Measurements from ENCODE around the gene KAT7. TPM values are rescaled to one million over a fixed set of nuclear protein-coding genes. Genes with fewer than 3 reads are reported as not detected.

The KAT7 gene
- polyA plus RNA-seq, 3 donors = 17.5 to 28.1 (median 18.1) TPM

- no peak overlapping the region for H3K4me3 ChIP-seq (replicated peaks in 1 of 3; ENCODE audit: low read depth in 2 of 3, low read length in 3 of 3)
- peaks cover 8 to 21% of the 10 kb centered on the region in 2 donors for H3K36me3 ChIP-seq (replicated peaks in 1 of 2; ENCODE audit: control insufficient read depth in 1 of 2, insufficient read depth in 2 of 2, low read length in 2 of 2)
- no peak overlapping the region for H2AFZ ChIP-seq (ENCODE audit: insufficient read depth, low read depth, low read length, poor library complexity, severe bottlenecking)
These were observed 56.8 kb downstream of the KAT7 start for GRCh38 chr17:49845321-49845720.

DNA sequence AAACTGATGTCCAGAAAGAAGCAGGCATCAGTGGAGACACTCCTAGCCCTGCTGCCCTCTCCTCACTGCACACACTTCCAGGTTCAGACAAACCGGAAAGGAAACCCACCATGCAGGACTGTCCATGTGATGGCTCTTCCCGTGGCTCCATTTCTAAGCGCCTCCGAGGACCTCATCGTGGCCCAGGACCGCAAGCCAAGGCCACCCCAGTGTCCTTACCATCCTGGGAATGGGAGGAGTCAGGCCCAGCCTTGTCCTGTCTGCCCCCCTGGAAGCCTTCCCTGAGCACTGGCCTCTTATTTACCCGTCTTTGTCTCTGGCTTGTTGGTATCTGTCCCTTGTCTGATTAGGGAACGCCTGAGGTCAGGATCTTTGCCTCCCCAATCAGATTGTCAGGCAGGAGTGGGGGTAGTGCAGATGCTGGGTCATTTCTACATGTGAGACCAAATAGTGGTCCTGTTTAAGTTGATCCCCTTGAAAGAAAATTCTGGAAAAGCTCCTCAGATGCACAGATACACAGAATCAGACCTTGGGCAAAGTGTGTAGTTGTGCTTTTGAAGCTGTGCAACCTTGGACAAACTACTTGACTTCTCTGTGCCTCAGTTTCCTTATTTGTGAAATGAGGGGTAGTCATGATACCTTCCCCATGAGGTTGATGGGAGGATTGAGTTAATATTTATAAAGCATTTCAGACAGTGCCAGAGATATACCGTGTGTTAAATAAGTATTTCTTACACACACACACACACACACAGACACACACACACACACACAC lies 58.6 kb downstream of the KAT7 start:
- H3K4me3 Mint-ChIP-seq = peak overlapping the region in 1 of 2 donors; percentile 24

More at GRCh38 chr17:49845321-49845720, 56.8 kb downstream of the KAT7 start:
- peak overlapping the region in 2 of 7 donors; percentile 54 to 58 for H3K27ac Mint-ChIP-seq
- no CpG with 5 or more reads among the region's 3 CpGs for WGBS (ENCODE audit: insufficient coverage)
- TF ChIP-seq, protein P1, sequence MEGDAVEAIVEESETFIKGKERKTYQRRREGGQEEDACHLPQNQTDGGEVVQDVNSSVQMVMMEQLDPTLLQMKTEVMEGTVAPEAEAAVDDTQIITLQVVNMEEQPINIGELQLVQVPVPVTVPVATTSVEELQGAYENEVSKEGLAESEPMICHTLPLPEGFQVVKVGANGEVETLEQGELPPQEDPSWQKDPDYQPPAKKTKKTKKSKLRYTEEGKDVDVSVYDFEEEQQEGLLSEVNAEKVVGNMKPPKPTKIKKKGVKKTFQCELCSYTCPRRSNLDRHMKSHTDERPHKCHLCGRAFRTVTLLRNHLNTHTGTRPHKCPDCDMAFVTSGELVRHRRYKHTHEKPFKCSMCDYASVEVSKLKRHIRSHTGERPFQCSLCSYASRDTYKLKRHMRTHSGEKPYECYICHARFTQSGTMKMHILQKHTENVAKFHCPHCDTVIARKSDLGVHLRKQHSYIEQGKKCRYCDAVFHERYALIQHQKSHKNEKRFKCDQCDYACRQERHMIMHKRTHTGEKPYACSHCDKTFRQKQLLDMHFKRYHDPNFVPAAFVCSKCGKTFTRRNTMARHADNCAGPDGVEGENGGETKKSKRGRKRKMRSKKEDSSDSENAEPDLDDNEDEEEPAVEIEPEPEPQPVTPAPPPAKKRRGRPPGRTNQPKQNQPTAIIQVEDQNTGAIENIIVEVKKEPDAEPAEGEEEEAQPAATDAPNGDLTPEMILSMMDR (IDR thresholded peaks at IDR 0.05) = no peak
- no peak overlapping the region for H3K4me3 Mint-ChIP-seq
- no peaks in the 10 kb centered on the region for H3K9me3 Mint-ChIP-seq
- peaks cover 3 to 7% (median 6%) of the 10 kb centered on the region in 3 donors for H3K27me3 Mint-ChIP-seq (ENCODE audit: low read depth in 3 of 3)
- H3K27me3 ChIP-seq (ENCODE audit: control insufficient read depth in 2 of 2, insufficient read depth in 2 of 2, low read length in 2 of 2) = no peaks in the 10 kb centered on the region
- peaks cover 24 to 30% of the 10 kb centered on the region in 2 donors for H3K36me3 Mint-ChIP-seq
- H3K79me2 ChIP-seq (ENCODE audit: insufficient read depth, low read length) = no peaks in the 10 kb centered on the region
- DNase-seq = no peak
- H4K20me1 ChIP-seq (ENCODE audit: insufficient read depth, low read length) = no peaks in the 10 kb centered on the region
- peaks cover 28 to 29% of the 10 kb centered on the region in 2 donors for H3K4me1 ChIP-seq (ENCODE audit: control insufficient read depth in 1 of 2, insufficient read depth in 2 of 2, low read length in 2 of 2)
- no peaks in the 10 kb centered on the region for H3K9me3 ChIP-seq (replicated peaks in 1 of 2; ENCODE audit: control insufficient read depth in 1 of 2, insufficient read depth in 1 of 2, low read length in 2 of 2)
- no peak overlapping the region for H3K9ac ChIP-seq (ENCODE audit: insufficient read depth, low read length, poor library complexity, severe bottlenecking)
- no peak overlapping the region for H3K27ac ChIP-seq (ENCODE audit: low read depth in 1 of 2, low read length in 2 of 2)
- H3K4me2 ChIP-seq (replicated peaks; ENCODE audit: extremely low read depth, low read length, poor library complexity, severe bottlenecking) = no peak overlapping the region
- intact Hi-C loops (cut with micrococcal nuclease) = no loop called here
- H3K4me1 Mint-ChIP-seq = peaks cover 34% of the 10 kb centered on the region

More for the DNA sequence above, 58.6 kb downstream of the KAT7 start:
- Histone ChIP-seq H3K9ac (ENCODE audit: insufficient read depth, low read length, poor library complexity, severe bottlenecking) (no peak overlapping the region), H4K20me1 (ENCODE audit: insufficient read depth, low read length) (no peaks in the 10 kb centered on the region), H2AFZ (ENCODE audit: insufficient read depth, low read depth, low read length, poor library complexity, severe bottlenecking) (no peak overlapping the region), H3K27ac (ENCODE audit: low read depth in 1 of 2, low read length in 2 of 2) (no peak overlapping the region), H3K9me3 (replicated peaks in 1 of 2; ENCODE audit: control insufficient read depth in 1 of 2, insufficient read depth in 1 of 2, low read length in 2 of 2) (no peaks in the 10 kb centered on the region), H3K4me3 (replicated peaks in 1 of 3; ENCODE audit: low read depth in 2 of 3, low read length in 3 of 3) (no peak overlapping the region), H3K4me2 (replicated peaks; ENCODE audit: extremely low read depth, low read length, poor library complexity, severe bottlenecking) (no peak overlapping the region), H3K36me3 (replicated peaks in 1 of 2; ENCODE audit: control insufficient read depth in 1 of 2, insufficient read depth in 2 of 2, low read length in 2 of 2) (peaks cover 8 to 21% of the 10 kb centered on the region in 2 donors), H3K79me2 (ENCODE audit: insufficient read depth, low read length) (no peaks in the 10 kb centered on the region), H3K4me1 (ENCODE audit: control insufficient read depth in 1 of 2, insufficient read depth in 2 of 2, low read length in 2 of 2) (peaks cover 36 to 42% of the 10 kb centered on the region in 2 donors), H3K27me3 (ENCODE audit: control insufficient read depth in 2 of 2, insufficient read depth in 2 of 2, low read length in 2 of 2) (peaks cover 0 to 3% of the 10 kb centered on the region in 2 donors)
- intact Hi-C loops (cut with micrococcal nuclease) = no loop called here
- TF ChIP-seq, protein P1 (IDR thresholded peaks at IDR 0.05) = no peak
- 90% methylated on average over 7 of the region's 9 CpGs for WGBS (ENCODE audit: insufficient coverage)
- Mint-ChIP-seq H3K9me3 (peaks cover 0 to 2% (median 0%) of the 10 kb centered on the region in 7 donors), H3K36me3 (peaks cover 24 to 27% of the 10 kb centered on the region in 2 donors), H3K4me1 (peaks cover 43% of the 10 kb centered on the region), H3K27me3 (ENCODE audit: low read depth in 3 of 3) (peaks cover 7 to 16% (median 10%) of the 10 kb centered on the region in 3 donors), H3K27ac (no peak overlapping the region)
- no peak for DNase-seq

All from CD14-positive monocyte (primary cell).